Measurements from ENCODE around the gene IFITM5.

DNA sequence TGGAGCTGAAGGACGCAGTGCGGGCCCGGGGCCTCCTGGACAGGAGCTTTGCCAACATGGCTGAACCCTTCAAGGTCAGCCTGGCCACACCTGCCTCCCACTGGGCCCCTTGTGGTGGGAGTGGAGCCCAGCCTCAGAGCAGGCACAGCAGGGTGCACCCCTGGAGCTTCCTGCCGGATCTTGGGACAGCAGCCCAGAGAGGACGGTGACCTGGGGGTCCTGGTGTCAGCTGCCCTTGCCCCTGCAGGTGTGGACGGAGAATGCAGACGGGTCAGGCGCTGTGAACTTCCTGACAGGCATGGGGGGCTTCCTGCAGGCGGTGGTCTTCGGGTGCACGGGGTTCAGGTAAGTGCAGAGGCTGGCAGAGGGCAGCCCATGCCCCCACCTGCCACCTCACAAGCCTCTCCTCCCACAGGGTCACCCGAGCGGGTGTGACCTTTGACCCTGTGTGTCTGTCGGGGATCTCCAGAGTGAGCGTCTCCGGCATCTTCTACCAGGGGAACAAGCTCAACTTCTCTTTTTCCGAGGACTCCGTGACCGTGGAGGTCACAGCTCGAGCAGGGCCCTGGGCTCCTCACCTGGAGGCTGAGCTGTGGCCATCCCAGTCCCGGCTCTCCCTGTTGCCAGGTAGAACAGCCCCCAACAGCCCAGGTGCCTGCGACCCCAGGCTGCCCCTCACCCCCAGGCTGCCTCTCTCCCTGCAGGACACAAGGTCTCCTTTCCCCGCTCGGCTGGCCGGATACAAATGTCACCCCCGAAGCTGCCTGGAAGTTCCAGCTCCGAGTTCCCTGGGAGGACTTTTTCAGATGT, 5.3 kb downstream of the IFITM5 start:
- TF ChIP-seq SIN3A (IDR thresholded peaks at IDR 0.05; ENCODE audit: borderline replicate concordance, insufficient read depth, low read depth, low read length) (no peak), TCF7L2 (IDR thresholded peaks at IDR 0.05; ENCODE audit: low read depth, low read length) (no peak)
- TF ChIP-seq, protein P1, sequence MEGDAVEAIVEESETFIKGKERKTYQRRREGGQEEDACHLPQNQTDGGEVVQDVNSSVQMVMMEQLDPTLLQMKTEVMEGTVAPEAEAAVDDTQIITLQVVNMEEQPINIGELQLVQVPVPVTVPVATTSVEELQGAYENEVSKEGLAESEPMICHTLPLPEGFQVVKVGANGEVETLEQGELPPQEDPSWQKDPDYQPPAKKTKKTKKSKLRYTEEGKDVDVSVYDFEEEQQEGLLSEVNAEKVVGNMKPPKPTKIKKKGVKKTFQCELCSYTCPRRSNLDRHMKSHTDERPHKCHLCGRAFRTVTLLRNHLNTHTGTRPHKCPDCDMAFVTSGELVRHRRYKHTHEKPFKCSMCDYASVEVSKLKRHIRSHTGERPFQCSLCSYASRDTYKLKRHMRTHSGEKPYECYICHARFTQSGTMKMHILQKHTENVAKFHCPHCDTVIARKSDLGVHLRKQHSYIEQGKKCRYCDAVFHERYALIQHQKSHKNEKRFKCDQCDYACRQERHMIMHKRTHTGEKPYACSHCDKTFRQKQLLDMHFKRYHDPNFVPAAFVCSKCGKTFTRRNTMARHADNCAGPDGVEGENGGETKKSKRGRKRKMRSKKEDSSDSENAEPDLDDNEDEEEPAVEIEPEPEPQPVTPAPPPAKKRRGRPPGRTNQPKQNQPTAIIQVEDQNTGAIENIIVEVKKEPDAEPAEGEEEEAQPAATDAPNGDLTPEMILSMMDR (IDR thresholded peaks at IDR 0.05), result no peak
